ENCODE results near the gene B3GNT3.

DNA sequence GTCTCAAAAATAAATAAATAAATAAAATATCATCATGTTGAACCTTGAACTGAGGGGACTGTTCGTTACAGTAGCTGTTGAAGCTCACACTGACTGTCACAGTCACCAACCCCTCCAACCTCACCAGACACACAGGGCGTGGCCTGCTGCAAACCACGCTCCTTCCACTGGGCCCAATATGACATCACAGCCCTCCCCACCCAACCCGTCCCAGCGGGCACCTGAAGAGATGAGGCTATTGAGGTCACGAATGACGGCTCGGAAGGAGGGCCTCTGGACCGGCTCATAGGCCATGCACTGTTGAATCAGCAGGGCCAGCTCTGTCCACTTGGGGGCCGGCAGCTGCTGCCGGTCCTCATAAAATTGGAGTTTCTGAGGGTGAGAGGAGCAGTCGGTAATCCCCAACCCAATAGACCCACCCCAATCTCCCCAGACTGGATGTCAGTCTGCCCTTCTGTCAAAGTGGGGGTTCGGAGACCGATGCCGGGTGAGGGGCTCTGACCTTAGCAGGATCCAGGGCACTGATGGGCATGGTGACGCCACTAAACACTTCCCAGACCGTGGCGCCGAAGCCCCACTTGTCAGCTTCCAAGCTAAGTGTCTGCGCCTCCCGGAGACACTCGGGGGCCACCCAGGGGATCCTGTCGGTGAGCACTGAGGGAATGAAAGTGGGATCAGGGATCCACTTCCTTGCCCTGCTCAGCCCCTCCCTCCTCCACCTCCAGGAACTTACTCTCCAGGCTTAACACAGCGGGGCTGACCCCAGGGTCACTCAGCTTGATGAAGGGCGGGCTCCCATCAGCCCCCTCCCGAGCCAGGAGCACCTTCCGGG, 39.6 kb downstream of the B3GNT3 start:
- no peak for TF ChIP-seq TAF1 (IDR thresholded peaks at IDR 0.05; ENCODE audit: borderline replicate concordance, low read depth, low read length)
- no peak for TF ChIP-seq POLR2A (IDR thresholded peaks at IDR 0.05; ENCODE audit: low read depth, low read length)
- TF ChIP-seq POLR2AphosphoS5 (IDR thresholded peaks at IDR 0.05; ENCODE audit: low read depth, low read length), result no peak
